HTR-8/SVneo (cell line): ENCODE data around the gene JAML.

Experiments used
- DNase-seq: peaks from one replicate; pipeline ENCODE4 v3.0.0; 2011; ENCODE audit warnings: low spot score, mixed read lengths; ENCODE audit not compliant: insufficient read length
- FAIRE-seq: peaks from 2 replicates; lab custom pipeline; 2011; peaks lifted over from hg19 to GRCh38; lab: Jason Lieb, UNC

JAML gene

GRCh38 chr11:118171269-118172062, 53.3 kb downstream of the JAML start:
- peak; percentile 62 for FAIRE-seq
- DNase-seq, result peak; percentile 84

GRCh38 chr11:118170882-118171268, 53.9 kb downstream of the JAML start:
- FAIRE-seq (no peak), DNase-seq (no peak)

GRCh38 chr11:118170231-118170630, 54.6 kb downstream of the JAML start:
- DNase-seq (no peak), FAIRE-seq (no peak)

GRCh38 chr11:118169300-118170140, 55.3 kb downstream of the JAML start:
- DNase-seq, result no peak
- FAIRE-seq, result no peak

- FAIRE-seq (no peak), DNase-seq (no peak)
Measured at GRCh38 chr11:118168751-118169150, 56.1 kb downstream of the JAML start.

- no peak for FAIRE-seq
- DNase-seq, result no peak
Measured at GRCh38 chr11:118168316-118168715, 56.5 kb downstream of the JAML start.

GRCh38 chr11:118167906-118168305, 56.9 kb downstream of the JAML start:
- FAIRE-seq (no peak), DNase-seq (no peak)

- FAIRE-seq (no peak), DNase-seq (no peak)
Measured at GRCh38 chr11:118167253-118167652, 57.6 kb downstream of the JAML start.

- no peak for FAIRE-seq
- no peak for DNase-seq
Measured at GRCh38 chr11:118166641-118167040, 58.2 kb downstream of the JAML start.

- FAIRE-seq (no peak), DNase-seq (no peak)
Measured at GRCh38 chr11:118164885-118165284, 59.9 kb downstream of the JAML start.

- no peak for FAIRE-seq
- no peak for DNase-seq
Measured at GRCh38 chr11:118163494-118163893, 61.3 kb downstream of the JAML start.

GRCh38 chr11:118162846-118163245, 62.0 kb downstream of the JAML start:
- FAIRE-seq (no peak), DNase-seq (no peak)

- FAIRE-seq, result no peak
Measured at GRCh38 chr11:118161786-118162185, 63.0 kb downstream of the JAML start.

GRCh38 chr11:118157186-118157895, 67.5 kb downstream of the JAML start:
- DNase-seq (no peak), FAIRE-seq (no peak)

More at GRCh38 chr11:118161786-118162185, 63.0 kb downstream of the JAML start:
- no peak for DNase-seq

GRCh38 chr11:118156531-118157185, 68.2 kb downstream of the JAML start:
- DNase-seq, result no peak
- no peak for FAIRE-seq

- DNase-seq, result no peak
- FAIRE-seq, result no peak
Measured at GRCh38 chr11:118155776-118156530, 68.9 kb downstream of the JAML start.

- DNase-seq (no peak), FAIRE-seq (no peak)
Measured at GRCh38 chr11:118154641-118155040, 70.2 kb downstream of the JAML start.

GRCh38 chr11:118153976-118154375, 70.8 kb downstream of the JAML start:
- FAIRE-seq (no peak), DNase-seq (no peak)

- DNase-seq, result no peak
- FAIRE-seq, result no peak
Measured at GRCh38 chr11:118153516-118153915, 71.3 kb downstream of the JAML start.
